ENCODE data around the gene SCP2.

The SCP2 gene

DNA sequence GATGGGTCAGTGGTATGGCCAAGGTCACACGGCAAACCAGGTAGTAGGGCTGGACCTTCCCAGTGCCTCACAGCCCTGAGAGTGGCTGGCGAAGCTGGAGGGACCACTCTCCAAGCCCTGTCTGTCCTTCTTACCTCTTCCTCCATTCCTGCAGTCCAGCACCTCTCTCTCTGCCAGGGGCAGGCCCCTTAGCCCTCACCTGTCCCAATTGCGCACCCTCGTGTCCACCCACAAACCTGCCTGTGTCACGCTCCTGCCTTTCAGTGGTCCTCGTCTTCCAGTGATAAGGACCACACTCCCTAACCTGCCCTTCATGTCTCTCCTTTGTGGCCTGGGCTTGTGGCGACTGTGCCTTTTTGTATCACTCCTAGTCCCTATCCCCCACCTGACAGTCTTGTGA lies 138.3 kb downstream of the SCP2 start:
- Histone ChIP-seq H2BK120ac (ENCODE audit: low read depth, low read length) (no peak overlapping the region), H2BK5ac (ENCODE audit: low read depth, low read length, poor library complexity, severe bottlenecking) (no peak overlapping the region), H3K9me3 (ENCODE audit: control insufficient read depth, low read length) (no peaks in the 10 kb centered on the region), H3K4me2 (ENCODE audit: low read length, poor library complexity, severe bottlenecking) (no peak overlapping the region), H3K27ac (ENCODE audit: low read length, poor library complexity, severe bottlenecking) (no peak overlapping the region), H2AK5ac (ENCODE audit: low read length, severe bottlenecking) (no peak overlapping the region), H3K4me1 (ENCODE audit: control insufficient read depth, insufficient read depth, low read depth, low read length) (peaks cover 20% of the 10 kb centered on the region), H2AFZ (ENCODE audit: low read depth, low read length) (no peak overlapping the region), H3K4ac (ENCODE audit: low read depth in 1 of 2, low read length in 2 of 2) (peak overlapping the region in 1 of 2 experiments; percentile 32), H3K4me3 (ENCODE audit: insufficient read depth in 1 of 2, low read depth in 1 of 2, low read length in 2 of 2) (no peak overlapping the region), H3K36me3 (ENCODE audit: control insufficient read depth in 1 of 2, insufficient read depth in 2 of 2, low read depth in 1 of 2, low read length in 2 of 2) (peaks cover 0 to 37% of the 10 kb centered on the region in 2 experiments), H2BK12ac (ENCODE audit: low read length in 2 of 2) (peak overlapping the region in 1 of 2 experiments; percentile 21), H3K23ac (ENCODE audit: low read length in 2 of 2) (no peak overlapping the region), H4K8ac (ENCODE audit: low read length) (no peak overlapping the region), H3K27me3 (ENCODE audit: control insufficient read depth in 1 of 2, insufficient read depth in 1 of 2, low read length in 2 of 2) (peaks cover 0 to 38% of the 10 kb centered on the region in 2 experiments), H3K79me1 (replicated peaks; ENCODE audit: low read length, poor library complexity, severe bottlenecking) (no peaks in the 10 kb centered on the region), H3K14ac (ENCODE audit: low read length in 2 of 2) (no peak overlapping the region), H4K91ac (ENCODE audit: low read length) (peak overlapping the region; percentile 18), H3K18ac (ENCODE audit: low read depth in 1 of 2, low read length in 2 of 2) (no peak overlapping the region), H2BK15ac (ENCODE audit: low read depth, poor library complexity, severe bottlenecking) (no peak overlapping the region), H3K9ac (ENCODE audit: low read length) (no peak overlapping the region)
- no peak for DNase-seq
- WGBS = 95% methylated on average over 7 of the region's 7 CpGs

DNA sequence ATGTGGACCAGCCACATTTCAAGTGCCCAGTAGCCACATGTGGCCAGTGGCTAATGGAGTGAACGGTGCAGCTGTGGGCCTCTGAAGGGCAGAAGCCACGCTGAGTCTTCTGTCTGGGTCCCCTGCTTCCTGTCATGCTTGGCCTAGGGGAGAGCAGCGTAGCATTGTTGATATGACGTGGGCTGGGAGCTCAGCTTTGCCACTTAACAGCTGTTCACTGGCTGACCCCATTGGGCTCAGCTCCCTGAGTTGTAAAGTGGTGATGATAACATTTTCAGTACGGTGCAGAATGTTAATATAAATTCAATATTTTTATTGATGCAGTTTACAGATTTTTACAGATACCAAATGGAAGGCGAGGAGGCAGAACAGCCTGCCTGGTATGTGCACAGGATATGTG lies 139.4 kb downstream of the SCP2 start:
- peaks cover 19% of the 10 kb centered on the region for H3K4me1 ChIP-seq (ENCODE audit: control insufficient read depth, insufficient read depth, low read depth, low read length)
- H3K9ac ChIP-seq (ENCODE audit: low read length) = peak overlapping the region; percentile 29
- DNase-seq = no peak
- no peak overlapping the region for H2AFZ ChIP-seq (ENCODE audit: low read depth, low read length)
- H3K9me3 ChIP-seq (ENCODE audit: control insufficient read depth, low read length) = no peaks in the 10 kb centered on the region
- H3K36me3 ChIP-seq (ENCODE audit: control insufficient read depth in 1 of 2, insufficient read depth in 2 of 2, low read depth in 1 of 2, low read length in 2 of 2) = peaks cover 0 to 48% of the 10 kb centered on the region in 2 experiments
- no peak overlapping the region for H2BK5ac ChIP-seq (ENCODE audit: low read depth, low read length, poor library complexity, severe bottlenecking)
- no peaks in the 10 kb centered on the region for H3K79me1 ChIP-seq (replicated peaks; ENCODE audit: low read length, poor library complexity, severe bottlenecking)
- no peak overlapping the region for H3K18ac ChIP-seq (ENCODE audit: low read depth in 1 of 2, low read length in 2 of 2)
- no peak overlapping the region for H3K4ac ChIP-seq (ENCODE audit: low read depth in 1 of 2, low read length in 2 of 2)
- H2AK5ac ChIP-seq (ENCODE audit: low read length, severe bottlenecking) = no peak overlapping the region
- no peak overlapping the region for H3K23ac ChIP-seq (ENCODE audit: low read length in 2 of 2)
- 81% methylated on average over 5 of the region's 6 CpGs for WGBS
- H4K8ac ChIP-seq (ENCODE audit: low read length) = no peak overlapping the region
- H3K27ac ChIP-seq (ENCODE audit: low read length, poor library complexity, severe bottlenecking) = no peak overlapping the region
- no peak overlapping the region for H3K14ac ChIP-seq (ENCODE audit: low read length in 2 of 2)
- H2BK15ac ChIP-seq (ENCODE audit: low read depth, poor library complexity, severe bottlenecking) = peak overlapping the region; percentile 65
- H3K27me3 ChIP-seq (ENCODE audit: control insufficient read depth in 1 of 2, insufficient read depth in 1 of 2, low read length in 2 of 2) = peaks cover 0 to 30% of the 10 kb centered on the region in 2 experiments
- no peak overlapping the region for H3K4me2 ChIP-seq (ENCODE audit: low read length, poor library complexity, severe bottlenecking)
- no peak overlapping the region for H2BK12ac ChIP-seq (ENCODE audit: low read length in 2 of 2)
- no peak overlapping the region for H2BK120ac ChIP-seq (ENCODE audit: low read depth, low read length)
- no peak overlapping the region for H3K4me3 ChIP-seq (ENCODE audit: insufficient read depth in 1 of 2, low read depth in 1 of 2, low read length in 2 of 2)
- H4K91ac ChIP-seq (ENCODE audit: low read length) = no peak overlapping the region

DNA sequence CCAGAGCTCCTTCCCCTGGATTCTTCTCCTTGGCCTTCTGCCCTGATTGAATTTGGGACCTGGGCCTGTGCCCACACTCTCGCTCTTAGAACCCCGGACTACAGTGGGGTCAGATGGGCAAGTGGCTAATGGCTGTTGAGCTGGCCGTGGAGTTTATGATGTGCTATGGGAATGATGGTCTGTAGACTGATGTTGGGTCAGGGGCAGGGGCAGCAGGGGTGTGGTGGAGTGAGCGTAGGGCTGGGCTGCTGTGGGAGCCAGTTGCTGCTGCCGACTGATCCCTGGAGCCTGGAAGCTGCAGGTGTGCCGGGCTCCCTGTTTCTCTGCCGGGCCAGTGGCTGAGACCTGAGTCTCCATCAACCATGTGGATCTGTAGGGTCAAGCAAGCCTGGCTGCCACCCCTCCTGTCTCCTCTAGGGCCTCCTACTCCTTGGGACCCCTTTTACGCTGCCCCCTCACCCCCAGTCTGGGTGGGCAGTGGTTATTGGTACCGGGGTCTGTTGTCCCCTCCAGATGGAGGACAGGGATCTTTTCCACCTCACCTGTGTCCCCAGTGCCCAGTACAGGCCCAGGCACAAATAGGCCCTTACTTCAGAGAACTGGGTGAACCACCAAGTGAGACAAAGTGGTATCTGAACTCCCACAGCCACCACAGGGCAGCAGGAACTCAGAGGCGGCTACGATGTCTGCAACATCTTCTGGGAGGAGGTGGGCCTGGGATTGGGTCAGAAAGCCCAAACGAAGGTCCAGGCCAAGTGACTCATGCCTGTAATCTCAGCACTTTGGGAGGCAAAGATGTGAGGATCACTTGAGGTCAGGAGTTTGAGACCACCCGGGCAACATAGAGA lies 140.0 kb downstream of the SCP2 start:
- Histone ChIP-seq H3K4me3 (ENCODE audit: insufficient read depth in 1 of 2, low read depth in 1 of 2, low read length in 2 of 2) (no peak overlapping the region), H3K4me1 (ENCODE audit: control insufficient read depth, insufficient read depth, low read depth, low read length) (peaks cover 15% of the 10 kb centered on the region), H2BK5ac (ENCODE audit: low read depth, low read length, poor library complexity, severe bottlenecking) (no peak overlapping the region), H3K27me3 (ENCODE audit: control insufficient read depth in 1 of 2, insufficient read depth in 1 of 2, low read length in 2 of 2) (peaks cover 0 to 28% of the 10 kb centered on the region in 2 experiments), H3K18ac (ENCODE audit: low read depth in 1 of 2, low read length in 2 of 2) (no peak overlapping the region), H3K9me3 (ENCODE audit: control insufficient read depth, low read length) (no peaks in the 10 kb centered on the region), H4K91ac (ENCODE audit: low read length) (no peak overlapping the region), H3K14ac (ENCODE audit: low read length in 2 of 2) (no peak overlapping the region), H2AFZ (ENCODE audit: low read depth, low read length) (no peak overlapping the region), H3K27ac (ENCODE audit: low read length, poor library complexity, severe bottlenecking) (no peak overlapping the region), H2AK5ac (ENCODE audit: low read length, severe bottlenecking) (no peak overlapping the region), H4K8ac (ENCODE audit: low read length) (no peak overlapping the region), H2BK15ac (ENCODE audit: low read depth, poor library complexity, severe bottlenecking) (peak overlapping the region; percentile 65), H2BK12ac (ENCODE audit: low read length in 2 of 2) (no peak overlapping the region), H2BK120ac (ENCODE audit: low read depth, low read length) (no peak overlapping the region), H3K36me3 (ENCODE audit: control insufficient read depth in 1 of 2, insufficient read depth in 2 of 2, low read depth in 1 of 2, low read length in 2 of 2) (peaks cover 0 to 53% of the 10 kb centered on the region in 2 experiments), H3K9ac (ENCODE audit: low read length) (no peak overlapping the region), H3K4ac (ENCODE audit: low read depth in 1 of 2, low read length in 2 of 2) (peak overlapping the region in 1 of 2 experiments; percentile 24), H3K79me1 (replicated peaks; ENCODE audit: low read length, poor library complexity, severe bottlenecking) (no peaks in the 10 kb centered on the region), H3K4me2 (ENCODE audit: low read length, poor library complexity, severe bottlenecking) (no peak overlapping the region), H3K23ac (ENCODE audit: low read length in 2 of 2) (no peak overlapping the region)
- 90% methylated on average over 10 of the region's 13 CpGs for WGBS
- no peak for DNase-seq

DNA sequence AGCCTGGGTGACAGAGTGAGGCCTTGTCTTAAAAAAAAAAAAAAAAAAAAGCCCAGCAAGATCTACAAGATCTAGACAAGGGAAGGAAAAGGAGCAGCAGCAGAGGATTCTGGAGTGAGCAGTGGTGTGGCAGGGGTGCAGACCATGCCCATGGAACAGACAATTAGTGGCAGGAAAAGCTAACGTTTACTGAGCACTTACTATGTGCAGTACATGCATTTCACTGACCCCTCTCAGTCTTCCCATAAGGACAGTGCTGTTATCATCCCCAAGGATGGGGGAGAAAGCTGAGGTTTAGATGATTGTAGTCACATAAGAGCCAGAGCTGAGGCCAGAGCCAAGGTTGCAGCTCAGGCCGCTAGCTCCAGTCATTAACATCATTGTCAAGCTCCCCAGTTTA lies 140.8 kb downstream of the SCP2 start:
- Histone ChIP-seq H2BK120ac (ENCODE audit: low read depth, low read length) (no peak overlapping the region), H3K9ac (ENCODE audit: low read length) (no peak overlapping the region), H3K4me3 (ENCODE audit: insufficient read depth in 1 of 2, low read depth in 1 of 2, low read length in 2 of 2) (no peak overlapping the region), H2BK5ac (ENCODE audit: low read depth, low read length, poor library complexity, severe bottlenecking) (no peak overlapping the region), H3K18ac (ENCODE audit: low read depth in 1 of 2, low read length in 2 of 2) (no peak overlapping the region), H2BK12ac (ENCODE audit: low read length in 2 of 2) (no peak overlapping the region), H3K27ac (ENCODE audit: low read length, poor library complexity, severe bottlenecking) (no peak overlapping the region), H2AK5ac (ENCODE audit: low read length, severe bottlenecking) (no peak overlapping the region), H3K9me3 (ENCODE audit: control insufficient read depth, low read length) (no peaks in the 10 kb centered on the region), H2BK15ac (ENCODE audit: low read depth, poor library complexity, severe bottlenecking) (no peak overlapping the region), H4K91ac (ENCODE audit: low read length) (peak overlapping the region; percentile 54), H3K14ac (ENCODE audit: low read length in 2 of 2) (no peak overlapping the region), H4K8ac (ENCODE audit: low read length) (no peak overlapping the region), H3K4ac (ENCODE audit: low read depth in 1 of 2, low read length in 2 of 2) (no peak overlapping the region), H3K36me3 (ENCODE audit: control insufficient read depth in 1 of 2, insufficient read depth in 2 of 2, low read depth in 1 of 2, low read length in 2 of 2) (peaks cover 0 to 59% of the 10 kb centered on the region in 2 experiments), H3K27me3 (ENCODE audit: control insufficient read depth in 1 of 2, insufficient read depth in 1 of 2, low read length in 2 of 2) (peaks cover 0 to 20% of the 10 kb centered on the region in 2 experiments), H2AFZ (ENCODE audit: low read depth, low read length) (no peak overlapping the region), H3K4me1 (ENCODE audit: control insufficient read depth, insufficient read depth, low read depth, low read length) (peaks cover 7% of the 10 kb centered on the region), H3K79me1 (replicated peaks; ENCODE audit: low read length, poor library complexity, severe bottlenecking) (no peaks in the 10 kb centered on the region), H3K23ac (ENCODE audit: low read length in 2 of 2) (no peak overlapping the region), H3K4me2 (ENCODE audit: low read length, poor library complexity, severe bottlenecking) (no peak overlapping the region)
- WGBS = no CpG with 5 or more reads among the region's 2 CpGs
- DNase-seq = no peak

Data from mesenchymal stem cell (in vitro differentiated cells and primary cell).